HepG2 (cell line): Measurements from ENCODE around the gene MSI2. TPM values are rescaled to one million over a fixed set of nuclear protein-coding genes. Genes with fewer than 3 reads are reported as not detected.

Source experiments
- ATAC-seq: fragments of 200-7000 bp; cut with Tn5 transposase; 3 replicates; pipeline ENCODE4 v1.9.1; 2020; ENCODE audit warnings: mild to moderate bottlenecking, moderate library complexity
- BruUV-seq: library from RNA; stranded (reverse); fragments of 400-500 nt; replicated peaks from 2 replicates; lab custom pipeline; 2021; lab: Mats Ljungman, UMichigan
- CTCF ChIA-PET: fragments of 300-600 bp; formaldehyde crosslinking; extraction: SDS; loops from one replicate; lab custom pipeline; 2021; ENCODE audit warnings: low total read pairs, inconsistent platforms, low intra/inter-chr PET ratio; lab: Yijun Ruan, JAX
- POLR2A ChIA-PET: fragments of 350-600 bp; sonication (Branson Sonifier 250); formaldehyde crosslinking; loops from one replicate; lab custom pipeline; 2020; ENCODE audit warnings: antibody characterized with exemption, inconsistent platforms; lab: Yijun Ruan, JAX
- DNase-seq: peaks from one replicate; pipeline ENCODE4 v3.0.0-alpha.2; 2015; ENCODE audit warnings: low spot score
- FAIRE-seq: peaks from 3 replicates; lab custom pipeline; 2011; peaks lifted over from hg19 to GRCh38; lab: Jason Lieb, UNC
- H2AFZ ChIP-seq: one replicate; pipeline ENCODE4 v1.6.1; 2011; ENCODE audit warnings: low read length, inconsistent platforms
- H3K27ac ChIP-seq: fragments of 300-600 bp; 3 replicates; pipeline ENCODE4 v1.8.0; 2011; ENCODE audit warnings: mixed run types, mild to moderate bottlenecking, mixed read lengths, low read length, inconsistent platforms; ENCODE audit not compliant: insufficient read depth; ENCODE audit errors: extremely low read length
- H3K27me3 ChIP-seq, 2 experiments: fragments of 200-600 bp in 1 of 2; 2 replicates in 1 of 2; 3 replicates in 1 of 2; pipeline versions ENCODE4 v1.6.0 to v1.8.0; 2011; ENCODE audit warnings: low read length in 2 of 2, mild to moderate bottlenecking in 2 of 2, moderate library complexity in 2 of 2, inconsistent platforms in 1 of 2; ENCODE audit not compliant: insufficient read depth in 2 of 2, control insufficient read depth in 1 of 2
- H3K36me3 ChIP-seq, 2 experiments: fragments of 200-600 bp in 1 of 2; replicated peaks in 1 of 2; 2 replicates in 1 of 2; 3 replicates in 1 of 2; pipeline versions ENCODE4 v1.5.1 to v1.8.0; 2011; ENCODE audit warnings: low read length in 2 of 2, inconsistent platforms in 1 of 2; ENCODE audit not compliant: insufficient read depth in 2 of 2, control insufficient read depth in 1 of 2
- H3K4me1 ChIP-seq: 2 replicates; pipeline ENCODE4 v1.5.1; 2012; ENCODE audit warnings: low read length, inconsistent platforms; ENCODE audit not compliant: insufficient read depth
- H3K4me2 ChIP-seq: 2 replicates; pipeline ENCODE4 v1.6.0; 2011; ENCODE audit warnings: low read depth, low read length, inconsistent platforms
- H3K4me3 ChIP-seq, 3 experiments: fragments of 200-600 bp in 1 of 3; sonication (generic), shearing (Covaris generic) in 1 of 3; replicated peaks in 1 of 3; 2 replicates each; pipeline ENCODE4 v1.5.1; 2011 to 2016; ENCODE audit warnings: low read length in 3 of 3, inconsistent platforms in 2 of 3, low read depth in 2 of 3, mild to moderate bottlenecking in 2 of 3, control low read depth in 1 of 3, mixed read lengths in 1 of 3; ENCODE audit not compliant: insufficient read depth in 1 of 3
- H3K79me2 ChIP-seq: one replicate; pipeline ENCODE4 v1.6.1; 2011; ENCODE audit warnings: low read length, inconsistent platforms; ENCODE audit not compliant: insufficient read depth
- H3K9ac ChIP-seq: 2 replicates; pipeline ENCODE4 v1.6.0; 2011; ENCODE audit warnings: mild to moderate bottlenecking, low read depth, low read length, inconsistent platforms; ENCODE audit not compliant: insufficient read depth
- H3K9me3 ChIP-seq: 2 replicates; pipeline ENCODE4 v1.5.1; 2012; ENCODE audit warnings: mild to moderate bottlenecking, low read length
- H4K20me1 ChIP-seq: 2 replicates; pipeline ENCODE4 v1.6.0; 2011; ENCODE audit warnings: inconsistent platforms, mild to moderate bottlenecking, low read length, moderate library complexity; ENCODE audit not compliant: insufficient read depth
- NFYC ChIP-seq: IDR thresholded peaks from 2 replicates; pipeline ENCODE4 v1.6.1; 2016; ENCODE audit warnings: missing genetic modification reagents, missing compliant biosample characterization
- PHF8 ChIP-seq: sonication (generic); formaldehyde crosslinking; IDR thresholded peaks from 2 replicates; pipeline ENCODE4 v1.5.0; 2020; ENCODE audit warnings: missing genetic modification reagents
- STAG1 ChIP-seq: sonication (generic); formaldehyde crosslinking; IDR thresholded peaks from 2 replicates; pipeline ENCODE4 v1.4.0; 2020; ENCODE audit warnings: missing genetic modification reagents
- ZNF24 ChIP-seq: fragments of 450-650 bp; IDR thresholded peaks from 2 replicates; pipeline ENCODE4 v1.6.1; 2017; ENCODE audit warnings: antibody characterized with exemption, mild to moderate bottlenecking
- WGBS: methylation state at CpG from one replicate; pipeline ENCODE4 v1.1.6; 2017; ENCODE audit warnings: low lambda C conversion rate; 5-methylcytosine and 5-hydroxymethylcytosine counted together
- in situ Hi-C: cut with HindIII; loops from 2 replicates; pipeline ENCODE4 v1.10.0; 2017; ENCODE audit warnings: low pct_unique_long_range_greater_than_20kb; ENCODE audit not compliant: extremely low pct_ligation_motif_present
- intact Hi-C: fragments of 100-400 bp; cut with micrococcal nuclease; formaldehyde crosslinking; loops from one replicate; pipeline ENCODE4 v1.10.0; 2022; ENCODE audit not compliant: unreplicated experiment
- polyA plus RNA-seq, 8 experiments: library from polyadenylated mRNA; depleted of rRNA in 3 of 8; stranded (reverse) in 7 of 8; unstranded in 1 of 8; fragments of >200 nt; fragmentation: Illumina TruSeq in 4 of 8; extraction: Trizol in 4 of 8; gene quantifications; 2 replicates each; pipeline versions ENCODE4 v1.2.1 to v1.2.3, GENCODE V29; 2011 to 2016; ENCODE audit warnings: low read depth in 4 of 8, missing spikeins in 1 of 8, mixed read lengths in 1 of 8; ENCODE audit not compliant: insufficient read depth in 1 of 8
- total RNA-seq, 5 experiments: library from RNA; depleted of rRNA; stranded (reverse); fragments of >200 nt; fragmentation: Illumina TruSeq; extraction: Trizol; gene quantifications; 2 replicates each; pipeline ENCODE4 v1.2.3, GENCODE V29; 2016; ENCODE audit warnings: low read depth in 1 of 5
- TF ChIP-seq, protein P1 (sequence below): sonication (generic); formaldehyde crosslinking; IDR thresholded peaks from 2 replicates; pipeline ENCODE4 v1.4.0; 2020; ENCODE audit warnings: mild to moderate bottlenecking, missing genetic modification reagents, borderline replicate concordance

The MSI2 gene
- total and polyA plus RNA-seq, 2 of the 13 experiments (the other 11 are each of a cell fraction or from before 2014, with no cell fraction given) = 77.5 to 78.4 TPM

DNA sequence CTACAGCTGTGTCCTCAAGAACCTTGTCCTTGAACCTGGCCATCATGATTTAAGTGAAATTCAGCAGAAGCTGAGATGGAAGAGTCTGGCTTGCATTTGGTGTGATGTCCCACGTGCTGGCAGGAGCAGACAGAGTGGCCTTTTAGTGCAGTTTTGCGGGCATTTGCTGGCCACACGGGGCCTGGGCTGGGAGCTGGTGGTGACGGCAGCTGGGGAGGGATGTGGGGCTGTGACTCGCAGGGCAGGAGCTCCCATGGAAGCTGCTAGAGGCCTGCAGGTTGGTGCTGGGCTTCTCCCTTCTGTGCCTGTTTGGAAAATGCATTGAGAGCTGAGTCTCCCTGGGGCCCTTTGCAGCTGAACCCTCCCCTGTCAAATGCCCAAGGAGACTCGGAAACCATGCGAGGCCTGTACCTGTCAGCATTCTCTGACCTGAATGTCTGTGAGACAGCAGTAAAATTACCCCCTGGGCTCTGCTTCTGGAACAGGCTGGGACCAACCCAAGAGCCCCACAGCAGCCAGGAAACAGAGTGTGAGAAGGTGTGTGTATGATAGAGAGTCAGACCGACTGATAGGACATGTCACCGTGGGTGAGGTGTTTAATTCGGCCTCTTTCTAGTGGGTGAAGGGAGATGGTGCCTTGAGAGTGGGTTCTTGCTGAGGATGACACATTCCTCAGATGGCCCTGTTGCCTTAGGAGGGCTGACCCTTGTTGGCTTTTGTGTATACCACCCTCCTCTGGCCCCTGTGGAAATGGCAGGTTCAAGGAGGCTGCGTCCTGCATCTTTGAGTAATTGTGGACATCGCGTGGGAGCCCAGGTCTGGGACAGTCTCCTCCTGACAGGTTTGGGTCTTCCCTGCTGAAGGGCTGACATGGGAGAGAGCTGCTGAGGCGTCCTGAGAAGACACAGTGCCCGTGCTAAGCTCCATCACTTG, 145.5 kb downstream of the MSI2 start (continued):
- TF ChIP-seq, protein P1, sequence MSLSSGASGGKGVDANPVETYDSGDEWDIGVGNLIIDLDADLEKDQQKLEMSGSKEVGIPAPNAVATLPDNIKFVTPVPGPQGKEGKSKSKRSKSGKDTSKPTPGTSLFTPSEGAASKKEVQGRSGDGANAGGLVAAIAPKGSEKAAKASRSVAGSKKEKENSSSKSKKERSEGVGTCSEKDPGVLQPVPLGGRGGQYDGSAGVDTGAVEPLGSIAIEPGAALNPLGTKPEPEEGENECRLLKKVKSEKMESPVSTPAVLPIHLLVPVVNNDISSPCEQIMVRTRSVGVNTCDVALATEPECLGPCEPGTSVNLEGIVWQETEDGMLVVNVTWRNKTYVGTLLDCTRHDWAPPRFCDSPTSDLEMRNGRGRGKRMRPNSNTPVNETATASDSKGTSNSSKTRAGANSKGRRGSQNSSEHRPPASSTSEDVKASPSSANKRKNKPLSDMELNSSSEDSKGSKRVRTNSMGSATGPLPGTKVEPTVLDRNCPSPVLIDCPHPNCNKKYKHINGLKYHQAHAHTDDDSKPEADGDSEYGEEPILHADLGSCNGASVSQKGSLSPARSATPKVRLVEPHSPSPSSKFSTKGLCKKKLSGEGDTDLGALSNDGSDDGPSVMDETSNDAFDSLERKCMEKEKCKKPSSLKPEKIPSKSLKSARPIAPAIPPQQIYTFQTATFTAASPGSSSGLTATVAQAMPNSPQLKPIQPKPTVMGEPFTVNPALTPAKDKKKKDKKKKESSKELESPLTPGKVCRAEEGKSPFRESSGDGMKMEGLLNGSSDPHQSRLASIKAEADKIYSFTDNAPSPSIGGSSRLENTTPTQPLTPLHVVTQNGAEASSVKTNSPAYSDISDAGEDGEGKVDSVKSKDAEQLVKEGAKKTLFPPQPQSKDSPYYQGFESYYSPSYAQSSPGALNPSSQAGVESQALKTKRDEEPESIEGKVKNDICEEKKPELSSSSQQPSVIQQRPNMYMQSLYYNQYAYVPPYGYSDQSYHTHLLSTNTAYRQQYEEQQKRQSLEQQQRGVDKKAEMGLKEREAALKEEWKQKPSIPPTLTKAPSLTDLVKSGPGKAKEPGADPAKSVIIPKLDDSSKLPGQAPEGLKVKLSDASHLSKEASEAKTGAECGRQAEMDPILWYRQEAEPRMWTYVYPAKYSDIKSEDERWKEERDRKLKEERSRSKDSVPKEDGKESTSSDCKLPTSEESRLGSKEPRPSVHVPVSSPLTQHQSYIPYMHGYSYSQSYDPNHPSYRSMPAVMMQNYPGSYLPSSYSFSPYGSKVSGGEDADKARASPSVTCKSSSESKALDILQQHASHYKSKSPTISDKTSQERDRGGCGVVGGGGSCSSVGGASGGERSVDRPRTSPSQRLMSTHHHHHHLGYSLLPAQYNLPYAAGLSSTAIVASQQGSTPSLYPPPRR (CRISPR knock-in tag) = no peak
- TF ChIP-seq STAG1 (CRISPR knock-in tag) (peak; percentile 60), NFYC (no peak)

DNA sequence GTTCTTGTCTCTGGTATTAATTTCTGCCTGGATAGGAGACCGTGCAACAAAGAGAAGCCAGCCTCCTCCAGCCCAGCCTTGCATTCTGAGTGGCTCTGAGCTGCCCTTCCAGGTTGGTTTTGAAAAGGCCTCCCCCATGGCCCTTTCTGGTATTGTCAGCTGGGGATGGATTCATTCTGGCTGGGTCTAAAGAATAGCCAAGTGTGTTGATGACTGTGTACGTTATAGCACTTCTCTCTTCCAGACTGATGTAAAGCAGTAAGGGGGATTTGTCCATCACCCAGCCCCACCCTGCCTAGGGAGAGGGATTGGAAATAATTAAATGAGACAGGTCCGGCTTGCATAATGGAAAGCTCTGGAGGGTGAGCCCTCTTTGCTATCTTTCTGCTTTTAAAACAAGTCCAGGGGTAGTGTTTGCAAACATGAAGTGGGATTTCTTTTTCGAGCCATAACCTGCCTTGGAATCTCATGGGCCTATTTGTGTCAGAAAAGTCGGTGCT, 146.4 kb downstream of the MSI2 start:
- Histone ChIP-seq H3K27me3 (no peaks in the 10 kb centered on the region), H3K4me1 (peaks cover 49% of the 10 kb centered on the region), H3K4me2 (no peak overlapping the region), H3K36me3 (peaks cover 21 to 47% of the 10 kb centered on the region in 2 experiments), H2AFZ (no peak overlapping the region), H3K9me3 (no peaks in the 10 kb centered on the region), H3K27ac (no peak overlapping the region), H3K4me3 (no peak overlapping the region), H3K9ac (no peak overlapping the region), H4K20me1 (no peaks in the 10 kb centered on the region), H3K79me2 (peaks cover 15% of the 10 kb centered on the region)
- no peak for ATAC-seq
- POLR2A ChIA-PET = no interaction called here
- TF ChIP-seq PHF8 (CRISPR knock-in tag) = 0 out of 2 replicates have a peak, but pooled peaks have one; percentile 12
- no peak for TF ChIP-seq ZNF24
- BruUV-seq = no TSS peak
- CTCF ChIA-PET = interaction anchor here (2.8 kb wide), 1 partner anchor 160 kb away, joined by 20 read pairs; no protein-coding TSS in a partner anchor
- intact Hi-C loops = loop anchor here (10.0 kb wide), 1 partner anchor 118 kb away; no protein-coding TSS in a partner anchor
- in situ Hi-C loops = no loop called here
- DNase-seq = no peak
- no peak for FAIRE-seq
- WGBS = 99% methylated on average over 5 of the region's 5 CpGs
